IPS-NIHi7 (cell line): ENCODE results near the gene C11orf98.
"Not testable (repeated sequence)": the region's sequence is repeated elsewhere in the genome, so short reads cannot be mapped to it uniquely, and the experiment has no call there.

Experiments
- DNase-seq: peaks from one replicate; pipeline ENCODE4 v3.0.0; 2012; ENCODE audit warnings: mixed read lengths; ENCODE audit errors: extremely low spot score

Gene C11orf98

DNA sequence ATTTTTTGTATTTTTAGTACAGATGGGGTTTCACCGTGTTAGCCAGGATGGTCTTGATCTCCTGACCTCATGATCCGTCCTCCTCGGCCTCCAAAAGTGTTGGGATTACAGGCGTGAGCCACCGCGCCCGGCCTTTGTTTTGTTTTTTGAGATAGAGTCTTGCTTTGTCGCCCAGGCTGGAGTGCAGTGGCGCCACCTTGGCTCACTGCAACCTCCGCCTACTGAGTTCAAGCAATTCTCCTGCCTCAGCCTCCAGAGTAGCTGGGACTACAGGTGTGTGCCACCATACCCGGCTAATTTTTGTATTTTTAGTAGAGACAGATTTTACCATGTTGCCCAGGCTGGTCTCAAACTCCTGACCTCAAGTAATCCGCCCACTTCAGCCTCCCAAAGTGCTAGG, 14.7 kb downstream of the C11orf98 start:
- not testable (repeated sequence) for DNase-seq

DNA sequence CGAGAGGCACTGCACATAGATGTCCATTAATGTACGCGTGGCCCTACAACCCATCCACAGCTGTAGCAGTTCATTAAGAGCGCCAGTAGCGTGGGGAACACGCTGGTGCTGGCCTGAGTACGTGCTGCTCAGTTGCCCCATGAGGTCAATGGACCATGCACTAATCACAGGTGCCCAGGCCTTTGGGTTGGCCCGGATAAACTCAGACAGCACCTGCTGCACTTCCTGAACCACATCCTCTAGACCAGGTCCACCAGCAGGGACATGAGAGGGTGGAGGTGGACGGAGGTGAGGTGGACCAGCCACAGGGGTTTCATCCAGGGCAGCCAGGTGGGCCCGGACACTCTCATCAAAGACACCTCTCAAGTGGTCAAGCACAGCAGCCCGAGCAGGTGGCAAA, 15.5 kb downstream of the C11orf98 start:
- DNase-seq, result no peak

DNA sequence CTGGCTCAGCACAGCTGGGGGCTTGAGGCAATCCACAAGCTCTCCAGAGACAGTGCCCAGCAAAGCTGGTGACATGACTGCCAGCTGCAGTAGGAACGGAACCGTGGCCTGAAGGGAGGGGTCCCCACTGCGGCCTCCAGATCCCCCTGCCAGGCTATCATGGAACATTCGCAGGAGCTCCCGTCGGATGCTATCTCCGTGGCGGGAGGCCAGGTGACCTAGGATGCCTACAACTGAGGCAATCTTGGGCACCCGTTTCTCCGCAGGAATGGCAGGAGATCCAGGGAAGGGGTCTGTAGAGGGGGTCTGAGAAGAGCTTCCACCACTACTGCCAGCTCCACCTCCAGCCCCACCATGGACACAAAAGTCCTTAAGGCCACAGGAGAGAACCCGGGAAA, 16.0 kb downstream of the C11orf98 start:
- DNase-seq, result no peak

DNA sequence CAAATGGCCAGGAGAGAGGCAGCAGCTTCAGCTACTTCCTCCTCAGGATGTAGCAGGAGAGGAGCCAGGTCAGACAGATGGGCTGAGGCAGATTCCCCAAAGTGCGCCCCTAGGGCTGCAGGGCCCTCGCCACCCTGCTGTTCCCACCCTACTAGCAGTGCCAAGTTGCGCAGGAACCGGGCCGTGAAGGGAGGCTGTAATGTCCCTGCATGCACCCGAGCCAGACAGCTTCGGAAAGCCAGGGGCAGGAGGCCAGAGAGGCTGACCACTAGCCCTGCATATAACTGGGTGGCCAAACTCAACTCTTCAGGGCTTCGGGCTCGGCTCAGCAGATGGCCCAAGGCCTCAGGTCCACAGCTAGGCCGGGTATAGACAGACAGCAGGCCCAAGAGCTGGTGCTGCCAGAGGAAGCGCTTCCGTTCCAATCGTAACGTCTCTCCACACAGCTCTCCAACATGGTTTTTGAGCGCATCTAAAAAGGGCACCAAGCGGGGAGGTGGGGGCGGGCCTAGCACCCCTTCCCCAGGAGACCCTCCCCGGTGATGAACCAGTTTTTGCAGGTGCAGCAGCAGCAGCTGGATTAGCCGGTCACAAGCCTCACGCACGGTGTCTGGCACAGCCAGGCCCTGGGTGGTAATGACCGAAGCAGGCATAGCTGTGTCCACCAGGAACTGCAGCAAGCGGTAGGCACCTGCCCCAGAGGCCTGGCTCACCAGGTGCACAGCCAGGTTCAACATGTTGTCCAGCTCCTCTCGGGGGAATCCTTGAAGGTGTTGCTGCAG, 16.6 kb downstream of the C11orf98 start:
- DNase-seq, result no peak

DNA sequence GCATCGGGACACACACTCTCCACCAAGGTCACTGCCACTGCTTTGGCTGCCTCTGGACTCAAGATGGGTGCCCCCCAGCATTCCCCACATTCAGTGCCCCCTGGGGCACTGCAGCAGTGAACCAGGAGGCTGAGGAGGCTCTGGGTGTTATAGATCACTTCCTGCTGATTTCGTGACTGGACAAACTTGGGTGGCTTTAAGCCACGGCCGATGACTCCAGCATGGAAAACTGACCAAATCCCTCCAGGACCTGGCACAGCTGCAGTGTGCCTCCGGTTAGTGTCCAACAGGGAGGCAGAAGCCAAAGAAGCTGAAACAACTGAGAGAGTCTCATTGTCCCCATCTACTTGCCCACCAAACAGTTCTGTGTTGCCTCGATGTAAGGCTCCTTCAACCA, 17.4 kb downstream of the C11orf98 start:
- no peak for DNase-seq

DNA sequence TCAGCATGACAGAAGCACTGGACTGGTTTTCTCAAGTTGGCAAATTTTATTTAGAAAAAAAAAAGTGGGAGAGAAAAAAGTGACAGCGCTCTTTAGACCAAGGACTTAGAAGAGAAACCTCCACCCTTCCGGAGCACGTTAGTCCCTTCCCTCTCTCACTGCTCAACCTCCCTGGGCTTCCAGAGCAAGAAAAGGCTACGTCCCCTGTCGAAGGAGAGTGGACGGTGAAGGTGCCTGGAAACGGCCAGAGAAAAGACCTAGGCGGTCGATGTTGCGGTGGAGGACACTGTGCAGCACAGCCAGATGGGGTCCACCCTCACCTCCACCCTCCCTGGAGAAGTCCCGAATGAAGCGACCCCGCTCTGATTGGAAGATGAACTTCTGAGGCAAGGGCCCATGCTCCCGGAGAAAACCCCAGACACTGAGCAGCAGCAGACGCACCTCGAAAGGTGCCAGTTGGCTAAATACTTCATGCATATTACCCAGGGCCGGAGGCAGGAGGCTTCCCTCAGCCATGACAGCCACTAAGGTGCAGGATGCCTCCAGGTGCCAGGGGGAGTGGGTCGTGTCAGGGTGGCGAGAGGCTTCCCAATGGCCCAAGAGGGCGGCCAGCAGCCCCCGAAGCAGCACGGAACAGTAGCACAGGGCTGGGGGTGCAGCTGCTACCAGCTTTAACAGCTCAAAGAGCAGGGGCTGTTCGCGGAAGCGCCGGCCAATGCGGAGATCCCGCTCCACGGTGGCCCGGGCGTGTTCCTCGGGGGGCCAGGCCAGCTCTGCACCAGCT, 18.0 kb downstream of the C11orf98 start:
- peak; percentile 22 for DNase-seq

DNA sequence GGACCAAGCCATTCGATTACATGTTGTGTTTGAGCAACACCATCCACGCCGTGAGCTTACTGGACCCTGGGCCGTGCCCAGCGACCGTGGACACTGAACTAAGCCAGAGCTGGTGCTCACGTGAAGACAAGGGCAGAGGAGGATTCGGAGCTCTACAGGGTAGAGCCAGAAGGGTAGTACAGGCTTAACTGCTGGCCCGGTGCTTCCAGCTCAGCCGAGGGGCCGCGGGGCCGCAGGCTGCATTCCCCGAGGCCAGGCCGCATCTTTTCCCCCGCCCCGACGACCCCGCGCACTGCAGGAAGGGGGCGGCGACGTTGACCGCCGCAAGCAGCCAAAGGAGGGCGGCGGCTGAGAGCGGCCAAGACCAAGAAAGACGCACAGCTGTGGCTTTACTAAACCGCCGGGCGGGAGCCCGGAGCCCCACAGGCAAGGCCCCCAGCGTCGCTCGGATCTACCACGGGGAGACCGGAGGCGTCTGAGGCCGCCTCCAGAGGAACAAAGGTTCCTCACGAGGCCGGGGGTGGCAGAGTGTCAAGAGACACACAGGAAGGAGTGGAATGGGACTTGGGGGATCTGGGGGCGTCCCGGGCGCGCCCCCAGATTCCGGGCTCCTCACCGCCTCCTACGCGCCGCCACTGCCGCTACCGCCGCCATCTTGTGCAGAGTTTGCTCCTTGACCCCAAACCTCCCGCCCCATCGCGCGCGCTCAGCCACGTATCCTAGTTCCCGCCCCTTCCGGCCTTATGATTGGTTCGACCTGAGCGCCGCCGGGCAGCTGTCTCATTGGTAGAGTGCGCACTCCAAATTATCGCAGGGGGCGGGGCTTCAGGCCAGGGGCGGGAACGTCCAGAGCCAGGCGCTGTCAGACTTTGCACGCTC, 18.8 kb downstream of the C11orf98 start, which contains the start of gene GANAB:
GANAB (minus strand) TSS at position 668 of the 879 bp plus-strand sequence; CDS start at position 654, 14 bp downstream.
- DNase-seq, result peak; percentile 100

DNA sequence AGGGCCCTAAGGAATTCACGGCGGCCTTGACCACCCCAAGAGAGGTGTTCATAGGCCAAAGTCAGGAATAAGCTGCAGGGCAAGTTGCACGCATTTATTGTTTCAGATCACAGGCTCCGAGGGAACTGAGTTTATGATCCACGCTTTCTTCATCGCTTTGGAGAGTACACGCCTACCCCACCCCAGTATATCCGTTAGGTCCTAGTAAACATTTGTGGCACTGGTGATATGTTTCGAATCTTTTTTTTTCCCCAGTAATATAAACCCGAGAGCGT, 19.4 kb downstream of the C11orf98 start:
- no peak for DNase-seq

DNA sequence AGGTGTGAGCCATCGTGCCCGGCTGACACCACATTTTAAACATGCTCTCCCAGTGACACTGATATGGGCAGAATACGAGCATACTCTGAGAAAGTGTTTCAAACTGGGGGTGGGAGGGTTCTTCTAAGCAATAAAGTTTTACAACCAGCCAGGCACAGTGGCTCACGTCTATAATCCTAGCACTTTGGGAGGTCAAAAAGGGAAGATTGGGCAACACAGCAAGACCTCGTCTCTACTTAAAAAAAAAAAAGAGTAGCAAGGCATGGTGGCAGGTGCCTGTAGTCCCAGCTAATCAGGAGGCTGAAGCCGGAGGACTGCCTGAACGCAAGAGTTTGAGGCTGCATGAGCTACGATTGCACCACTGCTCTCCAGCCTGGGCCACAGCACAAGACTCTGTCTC, 20.8 kb downstream of the C11orf98 start:
- no peak for DNase-seq

DNA sequence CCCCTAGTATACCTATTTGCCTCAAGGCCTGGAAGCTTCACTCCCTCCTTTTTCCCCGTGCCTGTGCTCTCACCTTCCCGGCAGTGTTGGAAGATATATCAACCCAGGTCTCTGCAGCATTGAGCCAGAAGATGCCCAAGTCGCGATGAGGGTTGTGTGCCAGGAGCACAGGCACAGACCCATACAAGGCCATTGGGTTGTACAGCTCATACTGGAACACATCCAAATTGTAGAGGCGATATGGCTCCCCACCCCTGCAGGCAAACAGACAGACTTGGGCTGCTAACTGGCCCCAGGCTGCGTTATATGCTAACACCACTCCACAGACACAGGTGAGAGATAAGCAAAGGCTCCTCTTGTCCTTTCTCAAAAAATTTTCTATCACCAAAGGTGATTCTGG, 32.5 kb downstream of the C11orf98 start:
- DNase-seq, result no peak

DNA sequence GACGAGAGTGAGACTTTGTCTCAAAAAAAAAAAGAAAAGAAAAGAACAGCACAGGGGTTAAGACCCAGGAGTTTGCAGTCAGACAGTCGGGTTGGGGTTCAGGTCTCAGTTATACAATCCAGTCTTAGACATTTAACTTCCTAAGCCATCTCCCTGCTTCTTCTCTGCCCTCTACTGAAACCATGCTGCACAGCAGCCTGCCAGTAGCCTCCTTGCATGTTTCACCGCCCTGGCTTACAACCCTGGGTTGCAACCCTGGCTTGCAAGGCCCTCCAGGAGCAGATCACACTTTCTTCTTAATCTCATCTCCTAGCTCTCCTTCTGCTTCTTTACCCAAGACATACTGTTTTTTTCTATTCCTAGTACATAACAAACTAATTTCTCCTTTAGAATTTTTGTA, 37.3 kb downstream of the C11orf98 start:
- no peak for DNase-seq

DNA sequence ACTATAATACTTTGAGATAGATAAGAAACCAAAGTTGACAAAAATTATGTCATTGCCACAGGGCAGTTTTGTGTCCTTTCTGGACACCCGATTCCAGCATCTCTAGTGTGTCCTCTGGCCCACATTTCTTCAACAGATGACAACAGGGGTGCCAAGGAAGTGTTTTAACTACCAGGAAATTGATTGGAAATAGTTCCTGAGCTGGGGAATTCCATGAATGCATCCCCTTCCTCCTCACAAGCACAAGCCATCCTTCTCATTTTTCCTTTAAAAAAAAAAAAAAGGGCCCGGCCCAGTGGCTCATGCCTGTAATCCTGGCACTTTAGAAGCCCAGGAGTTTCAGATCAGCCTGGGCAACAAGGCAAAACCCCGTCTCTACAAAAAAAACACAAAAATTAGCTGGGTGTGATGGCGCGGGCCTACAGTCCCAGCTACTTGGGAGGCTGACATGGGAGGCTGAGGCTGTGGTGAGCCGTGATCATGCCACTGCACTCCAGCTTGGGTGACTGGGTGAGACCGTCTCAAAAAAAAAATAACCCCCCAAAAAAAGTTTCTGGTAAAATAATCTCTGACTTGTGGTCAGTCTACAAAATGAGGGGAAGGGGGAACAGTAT, 42.4 kb downstream of the C11orf98 start:
- no peak for DNase-seq

DNA sequence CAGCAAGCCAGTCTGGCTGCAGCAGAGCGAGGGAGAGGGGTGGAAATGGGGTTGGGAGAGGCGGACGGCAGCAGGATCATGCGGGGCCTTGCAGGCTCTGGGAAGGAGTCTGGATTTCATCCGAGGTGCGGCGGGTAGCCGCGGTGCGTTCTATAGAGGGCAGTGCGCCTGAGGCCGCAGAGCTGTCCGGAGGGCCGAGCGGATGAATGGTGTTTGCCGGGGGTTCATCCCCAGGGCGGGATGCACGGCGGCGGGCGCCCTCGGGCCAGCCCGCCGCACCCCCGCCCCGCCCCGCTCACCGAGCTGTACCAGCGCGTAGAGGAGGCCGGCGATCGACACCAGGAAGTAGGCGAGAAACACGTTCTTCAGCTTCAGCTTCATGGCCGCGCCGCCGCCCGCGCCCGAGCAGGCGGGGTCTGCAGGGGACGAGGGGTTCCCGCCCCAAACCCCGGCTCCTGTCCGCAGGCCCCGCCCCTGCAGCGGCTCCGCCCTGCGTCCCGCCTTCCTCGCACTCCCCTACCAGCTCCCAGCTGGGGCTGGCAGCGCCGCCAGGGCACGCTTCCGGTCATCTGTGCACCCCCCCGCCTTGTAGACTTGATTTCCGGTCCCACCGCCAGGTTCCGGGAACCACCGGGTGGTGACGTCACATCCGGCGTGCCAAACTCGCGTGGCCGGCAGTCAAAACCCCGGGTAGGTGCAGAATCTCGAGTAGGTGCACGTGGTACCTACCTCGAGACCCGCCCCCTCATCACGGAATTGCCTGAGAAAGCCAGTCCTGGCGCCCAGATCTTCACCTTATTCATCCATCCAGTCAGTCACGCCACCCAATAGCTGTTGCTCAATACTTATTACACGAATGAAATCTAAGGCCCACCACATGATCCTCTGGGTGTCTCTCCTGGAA, 43.2 kb downstream of the C11orf98 start, which contains the start of gene B3GAT3:
B3GAT3 (minus strand) TSS at position 420 of the 904 bp plus-strand sequence; CDS start at position 381, 39 bp downstream.
- DNase-seq, result peak; percentile 99

DNA sequence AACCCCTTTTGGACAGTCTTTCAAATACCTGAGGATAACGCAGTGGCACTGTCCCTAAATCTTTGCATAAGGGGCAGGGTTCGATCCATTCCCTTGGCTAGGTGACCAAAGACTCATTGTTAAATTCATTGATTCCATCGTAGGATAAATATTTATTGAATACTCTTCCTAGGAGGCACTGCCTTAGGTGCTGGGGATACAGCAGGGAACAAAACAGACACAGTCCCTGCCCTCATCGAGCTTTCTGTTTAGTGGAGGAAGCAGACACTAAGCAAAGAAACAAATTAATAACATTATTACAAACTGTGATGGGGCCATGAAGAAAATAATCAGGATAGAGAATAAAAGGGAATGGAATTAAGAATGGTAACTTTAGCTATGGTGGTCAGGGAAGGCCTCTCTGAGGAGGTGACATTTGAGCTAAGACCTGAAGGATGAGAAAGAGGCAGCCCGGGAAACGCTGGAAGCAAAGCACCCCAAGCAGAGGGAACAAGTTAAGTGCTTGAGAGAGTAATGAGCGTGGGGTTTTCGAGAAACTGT, 43.9 kb downstream of the C11orf98 start:
- no peak for DNase-seq

DNA sequence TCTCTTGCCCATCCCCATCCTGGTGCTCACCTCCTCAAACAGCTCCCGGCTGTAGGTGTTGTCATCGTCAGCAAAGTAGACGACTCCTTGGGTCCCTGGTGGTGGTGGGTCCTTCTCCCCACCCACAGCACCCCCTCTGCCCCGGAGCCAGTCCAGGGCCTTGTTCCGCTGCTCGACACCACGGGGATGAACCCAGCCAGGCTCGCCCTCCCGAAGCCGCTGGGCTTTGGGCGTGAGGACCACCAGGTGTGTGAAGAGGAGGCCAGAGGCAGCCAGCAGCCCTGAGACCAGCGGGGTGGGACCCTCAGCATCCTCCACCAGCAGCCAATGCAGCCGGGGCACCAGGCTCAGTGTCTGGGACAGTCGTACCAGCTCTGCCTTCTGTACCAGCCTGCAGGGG, 48.1 kb downstream of the C11orf98 start:
- DNase-seq, result not testable (repeated sequence)

DNA sequence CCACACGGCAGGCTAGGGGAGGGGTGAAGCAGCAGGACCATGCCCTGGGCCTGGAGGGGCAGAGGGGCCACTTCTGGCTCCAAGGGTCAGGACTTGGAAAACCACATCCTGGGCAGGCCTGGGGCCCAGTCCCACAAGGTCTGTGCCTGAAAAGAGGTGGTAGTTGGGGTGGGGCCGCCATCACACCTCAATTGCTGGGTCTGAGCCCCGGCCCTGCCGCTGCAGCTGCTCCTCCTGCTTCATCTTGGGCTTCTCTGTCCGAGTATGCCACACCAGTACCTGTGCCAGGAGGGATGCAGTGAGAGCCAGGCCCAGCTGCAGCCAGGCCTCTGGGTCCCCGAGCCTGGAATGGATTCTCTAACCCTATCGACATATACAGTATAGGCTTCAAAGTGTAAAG, 49.5 kb downstream of the C11orf98 start:
- no peak for DNase-seq

DNA sequence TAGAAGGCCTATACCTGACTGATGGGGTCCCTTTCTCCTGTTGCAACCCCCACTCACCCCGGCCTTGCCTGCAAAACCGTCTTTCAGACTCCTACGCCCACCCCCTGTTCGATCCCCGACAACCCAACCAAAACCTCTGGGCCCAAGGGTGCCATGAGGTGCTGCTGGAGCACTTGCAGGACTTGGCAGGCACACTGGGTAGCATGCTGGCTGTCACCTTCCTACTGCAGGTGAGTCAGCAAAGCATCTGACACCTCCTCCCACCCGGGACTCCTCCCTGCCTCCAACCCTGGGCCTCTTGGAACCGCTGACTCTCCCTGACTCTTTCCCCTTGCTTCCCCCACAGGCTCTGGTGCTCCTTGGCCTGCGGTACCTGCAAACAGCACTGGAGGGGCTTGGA, 50.7 kb downstream of the C11orf98 start:
- DNase-seq, result no peak

DNA sequence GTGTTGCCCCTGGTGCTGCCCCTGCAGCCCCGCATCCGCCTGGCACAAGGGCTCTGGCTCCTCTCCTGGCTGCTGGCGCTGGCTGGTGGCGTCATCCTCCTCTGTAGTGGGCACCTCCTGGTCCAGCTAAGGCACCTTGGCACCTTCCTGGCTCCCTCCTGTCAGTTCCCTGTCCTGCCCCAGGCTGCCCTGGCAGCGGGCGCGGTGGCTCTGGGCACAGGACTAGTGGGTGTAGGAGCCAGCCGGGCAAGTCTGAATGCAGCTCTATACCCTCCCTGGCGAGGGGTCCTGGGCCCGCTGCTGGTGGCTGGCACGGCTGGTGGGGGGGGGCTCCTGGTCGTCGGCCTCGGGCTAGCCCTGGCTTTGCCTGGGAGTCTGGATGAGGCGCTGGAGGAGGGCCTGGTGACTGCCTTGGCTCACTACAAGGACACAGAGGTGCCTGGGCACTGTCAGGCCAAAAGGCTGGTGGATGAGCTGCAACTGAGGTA, 51.7 kb downstream of the C11orf98 start:
- no peak for DNase-seq
